ENCODE measurements around the gene TENM3.

DNA sequence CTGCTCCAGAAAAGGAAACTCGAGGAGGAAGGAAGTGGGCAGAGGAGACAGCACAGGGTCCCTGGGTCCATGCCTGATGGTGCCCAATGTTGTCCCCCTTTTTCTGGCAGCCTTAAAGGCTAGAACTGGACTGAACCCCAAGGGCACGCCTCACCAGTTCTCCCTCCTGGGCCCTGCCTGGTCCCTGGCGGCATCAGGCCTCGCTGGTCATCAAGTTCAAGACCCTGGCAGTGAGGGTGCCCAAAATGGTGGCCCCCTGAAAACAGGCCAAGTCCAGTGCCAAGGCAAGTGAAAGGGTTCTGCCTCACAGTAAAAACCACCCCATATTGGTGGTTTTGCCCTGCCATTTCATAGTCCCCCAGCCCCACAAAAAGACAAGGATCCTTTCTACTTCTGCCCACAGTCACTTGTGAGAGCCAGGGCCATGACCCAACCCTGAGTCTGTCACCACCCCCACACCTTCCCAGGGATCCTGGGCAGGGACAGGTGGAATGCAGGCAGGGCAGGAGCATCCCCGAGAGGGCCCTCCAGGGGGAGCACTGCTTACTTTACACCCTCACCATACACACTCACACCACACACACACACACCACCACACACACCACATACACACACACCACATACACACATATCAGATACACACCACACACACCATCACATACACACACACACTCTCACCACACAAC lies 566.4 kb downstream of the TENM3 start:
- TF ChIP-seq, protein P1, sequence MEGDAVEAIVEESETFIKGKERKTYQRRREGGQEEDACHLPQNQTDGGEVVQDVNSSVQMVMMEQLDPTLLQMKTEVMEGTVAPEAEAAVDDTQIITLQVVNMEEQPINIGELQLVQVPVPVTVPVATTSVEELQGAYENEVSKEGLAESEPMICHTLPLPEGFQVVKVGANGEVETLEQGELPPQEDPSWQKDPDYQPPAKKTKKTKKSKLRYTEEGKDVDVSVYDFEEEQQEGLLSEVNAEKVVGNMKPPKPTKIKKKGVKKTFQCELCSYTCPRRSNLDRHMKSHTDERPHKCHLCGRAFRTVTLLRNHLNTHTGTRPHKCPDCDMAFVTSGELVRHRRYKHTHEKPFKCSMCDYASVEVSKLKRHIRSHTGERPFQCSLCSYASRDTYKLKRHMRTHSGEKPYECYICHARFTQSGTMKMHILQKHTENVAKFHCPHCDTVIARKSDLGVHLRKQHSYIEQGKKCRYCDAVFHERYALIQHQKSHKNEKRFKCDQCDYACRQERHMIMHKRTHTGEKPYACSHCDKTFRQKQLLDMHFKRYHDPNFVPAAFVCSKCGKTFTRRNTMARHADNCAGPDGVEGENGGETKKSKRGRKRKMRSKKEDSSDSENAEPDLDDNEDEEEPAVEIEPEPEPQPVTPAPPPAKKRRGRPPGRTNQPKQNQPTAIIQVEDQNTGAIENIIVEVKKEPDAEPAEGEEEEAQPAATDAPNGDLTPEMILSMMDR (IDR thresholded peaks at IDR 0.05; ENCODE audit: insufficient read depth, low read length, poor library complexity, severe bottlenecking), result no peak
- TF ChIP-seq EZH2phosphoT487 (conservative IDR thresholded peaks at IDR 0.05; ENCODE audit: low read length), result no peak
